SK-N-SH treated with all-trans-retinoic acid at 6 μM for 48 hours (cell line): ENCODE results near the gene COQ6.

ENCODE experiments used
- ARNTL ChIP-seq: fragments of 450-650 bp; formaldehyde crosslinking; IDR thresholded peaks from 2 replicates; pipeline ENCODE4 v1.5.0; 2020; ENCODE audit warnings: low read depth, mild to moderate bottlenecking, moderate library complexity, borderline replicate concordance
- TCF4 ChIP-seq: fragments of 250-450 bp; sonication (Bioruptor Pico); IDR thresholded peaks from 2 replicates; pipeline ENCODE4 v1.8.0; 2021; ENCODE audit warnings: mild to moderate bottlenecking, moderate library complexity, borderline replicate concordance
- TF ChIP-seq, protein P1 (sequence below): fragments of 250-450 bp; sonication (Bioruptor Pico); IDR thresholded peaks from 2 replicates; pipeline ENCODE4 v1.8.0; 2020; ENCODE audit warnings: mild to moderate bottlenecking, moderate library complexity, borderline replicate concordance

- TF ChIP-seq ARNTL (CRISPR knock-in tag) (no peak), TCF4 (no peak)
- TF ChIP-seq, protein P1, sequence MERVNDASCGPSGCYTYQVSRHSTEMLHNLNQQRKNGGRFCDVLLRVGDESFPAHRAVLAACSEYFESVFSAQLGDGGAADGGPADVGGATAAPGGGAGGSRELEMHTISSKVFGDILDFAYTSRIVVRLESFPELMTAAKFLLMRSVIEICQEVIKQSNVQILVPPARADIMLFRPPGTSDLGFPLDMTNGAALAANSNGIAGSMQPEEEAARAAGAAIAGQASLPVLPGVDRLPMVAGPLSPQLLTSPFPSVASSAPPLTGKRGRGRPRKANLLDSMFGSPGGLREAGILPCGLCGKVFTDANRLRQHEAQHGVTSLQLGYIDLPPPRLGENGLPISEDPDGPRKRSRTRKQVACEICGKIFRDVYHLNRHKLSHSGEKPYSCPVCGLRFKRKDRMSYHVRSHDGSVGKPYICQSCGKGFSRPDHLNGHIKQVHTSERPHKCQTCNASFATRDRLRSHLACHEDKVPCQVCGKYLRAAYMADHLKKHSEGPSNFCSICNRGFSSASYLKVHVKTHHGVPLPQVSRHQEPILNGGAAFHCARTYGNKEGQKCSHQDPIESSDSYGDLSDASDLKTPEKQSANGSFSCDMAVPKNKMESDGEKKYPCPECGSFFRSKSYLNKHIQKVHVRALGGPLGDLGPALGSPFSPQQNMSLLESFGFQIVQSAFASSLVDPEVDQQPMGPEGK = no peak
Measured at GRCh38 chr14:73945159-73945670, 4.9 kb upstream of the COQ6 start.
